ENCODE measurements around the gene GLI3. TPM values are rescaled to one million over a fixed set of nuclear protein-coding genes. Genes with fewer than 3 reads are reported as not detected.
A peak's percentile ranks its signal among the peaks of the same experiment; 100 is the strongest.

GLI3 gene
- total RNA-seq, 4 donors from 2014 or later: 16.5 to 105 (median 22.6) TPM

- Histone ChIP-seq H3K36me3 (no peaks in the 10 kb centered on the region), H3K4me1 (no peaks in the 10 kb centered on the region), H3K27ac (peak overlapping the region in 1 of 2 donors; percentile 19), H3K4me3 (no peak overlapping the region), H3K27me3 (no peaks in the 10 kb centered on the region), H3K9me3 (no peaks in the 10 kb centered on the region)
- TF ChIP-seq POLR2A (IDR thresholded peaks at IDR 0.05): no peak
- TF ChIP-seq CTCF (IDR thresholded peaks at IDR 0.05): no peak
- DNase-seq: peak in 1 of 2 donors; percentile 49
- intact Hi-C loops (cut with DNase I; ENCODE audit: low total_unique reads): no loop called here
Observed at GRCh38 chr7:42035210-42035609, 201.8 kb downstream of the GLI3 start.

- Histone ChIP-seq H3K4me1 (no peaks in the 10 kb centered on the region), H3K27ac (no peak overlapping the region), H3K4me3 (no peak overlapping the region), H3K36me3 (no peaks in the 10 kb centered on the region), H3K9me3 (no peaks in the 10 kb centered on the region), H3K27me3 (no peaks in the 10 kb centered on the region)
- DNase-seq: no peak
- intact Hi-C loops (cut with DNase I; ENCODE audit: low total_unique reads): no loop called here
- TF ChIP-seq POLR2A (IDR thresholded peaks at IDR 0.05) (no peak), CTCF (IDR thresholded peaks at IDR 0.05) (no peak)
Observed at GRCh38 chr7:42033480-42033879, 203.5 kb downstream of the GLI3 start.

GRCh38 chr7:42029405-42029804, 207.6 kb downstream of the GLI3 start:
- H3K36me3 ChIP-seq: no peaks in the 10 kb centered on the region
- intact Hi-C loops (cut with DNase I; ENCODE audit: low total_unique reads): no loop called here
- H3K4me3 ChIP-seq: no peak overlapping the region
- H3K27me3 ChIP-seq: no peaks in the 10 kb centered on the region
- no peaks in the 10 kb centered on the region for H3K9me3 ChIP-seq
- no peak overlapping the region for H3K27ac ChIP-seq
- DNase-seq: no peak
- H3K4me1 ChIP-seq: no peaks in the 10 kb centered on the region
- no peak for TF ChIP-seq CTCF (IDR thresholded peaks at IDR 0.05)
- TF ChIP-seq POLR2A (IDR thresholded peaks at IDR 0.05): no peak

GRCh38 chr7:42027521-42027920, 209.5 kb downstream of the GLI3 start:
- H3K4me1 ChIP-seq: no peaks in the 10 kb centered on the region
- no peak overlapping the region for H3K4me3 ChIP-seq
- DNase-seq: no peak
- H3K36me3 ChIP-seq: no peaks in the 10 kb centered on the region
- intact Hi-C loops (cut with DNase I; ENCODE audit: low total_unique reads): no loop called here
- TF ChIP-seq CTCF (IDR thresholded peaks at IDR 0.05) (no peak), POLR2A (IDR thresholded peaks at IDR 0.05) (no peak)
- no peak overlapping the region for H3K27ac ChIP-seq
- H3K27me3 ChIP-seq: no peaks in the 10 kb centered on the region
- no peaks in the 10 kb centered on the region for H3K9me3 ChIP-seq

GRCh38 chr7:42026622-42027197, 210.3 kb downstream of the GLI3 start:
- TF ChIP-seq CTCF (IDR thresholded peaks at IDR 0.05) (no peak), POLR2A (IDR thresholded peaks at IDR 0.05) (no peak)
- H3K4me3 ChIP-seq: no peak overlapping the region
- no peaks in the 10 kb centered on the region for H3K9me3 ChIP-seq
- intact Hi-C loops (cut with DNase I; ENCODE audit: low total_unique reads): no loop called here
- no peaks in the 10 kb centered on the region for H3K36me3 ChIP-seq
- no peak overlapping the region for H3K27ac ChIP-seq
- H3K27me3 ChIP-seq: no peaks in the 10 kb centered on the region
- no peak for DNase-seq
- H3K4me1 ChIP-seq: no peaks in the 10 kb centered on the region
